Activated CD4-positive, alpha-beta T cell treated with anti-CD3 and anti-CD28 coated beads, Interleukin-2, amount 50 U/mL, for 24 hours (primary cell): ENCODE measurements around the gene MOGAT3.
A peak's percentile ranks its signal among the peaks of the same experiment; 100 is the strongest.
"Not testable (repeated sequence)": the region's sequence is repeated elsewhere in the genome, so short reads cannot be mapped to it uniquely, and the experiment has no call there.

ENCODE experiments used
- DNase-seq, 2 donors: peaks; one replicate each; pipeline ENCODE4 v3.0.0-alpha.2; 2020; ENCODE audit warnings: low read depth in 1 of 2, low spot score in 1 of 2

MOGAT3 gene

GRCh38 chr7:101203740-101204738, 3.2 kb upstream of the MOGAT3 start:
- not testable (repeated sequence) for DNase-seq

DNA sequence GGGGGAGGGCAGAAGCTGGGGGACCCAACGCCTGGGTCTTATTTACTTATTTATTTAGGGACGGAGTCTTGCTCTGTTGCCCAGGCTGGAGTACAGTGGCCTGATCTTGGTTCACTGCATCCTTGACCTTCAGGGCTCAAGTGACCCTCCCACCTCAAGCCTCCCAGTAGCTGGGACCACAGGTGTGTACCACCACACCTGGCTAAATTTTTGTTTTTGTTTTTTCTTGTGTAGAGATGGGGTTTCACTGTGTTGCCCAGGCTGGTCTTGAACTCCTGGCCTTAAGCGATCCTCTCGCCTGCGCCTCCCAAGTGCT, 1.7 kb upstream of the MOGAT3 start:
- DNase-seq, result no peak

DNA sequence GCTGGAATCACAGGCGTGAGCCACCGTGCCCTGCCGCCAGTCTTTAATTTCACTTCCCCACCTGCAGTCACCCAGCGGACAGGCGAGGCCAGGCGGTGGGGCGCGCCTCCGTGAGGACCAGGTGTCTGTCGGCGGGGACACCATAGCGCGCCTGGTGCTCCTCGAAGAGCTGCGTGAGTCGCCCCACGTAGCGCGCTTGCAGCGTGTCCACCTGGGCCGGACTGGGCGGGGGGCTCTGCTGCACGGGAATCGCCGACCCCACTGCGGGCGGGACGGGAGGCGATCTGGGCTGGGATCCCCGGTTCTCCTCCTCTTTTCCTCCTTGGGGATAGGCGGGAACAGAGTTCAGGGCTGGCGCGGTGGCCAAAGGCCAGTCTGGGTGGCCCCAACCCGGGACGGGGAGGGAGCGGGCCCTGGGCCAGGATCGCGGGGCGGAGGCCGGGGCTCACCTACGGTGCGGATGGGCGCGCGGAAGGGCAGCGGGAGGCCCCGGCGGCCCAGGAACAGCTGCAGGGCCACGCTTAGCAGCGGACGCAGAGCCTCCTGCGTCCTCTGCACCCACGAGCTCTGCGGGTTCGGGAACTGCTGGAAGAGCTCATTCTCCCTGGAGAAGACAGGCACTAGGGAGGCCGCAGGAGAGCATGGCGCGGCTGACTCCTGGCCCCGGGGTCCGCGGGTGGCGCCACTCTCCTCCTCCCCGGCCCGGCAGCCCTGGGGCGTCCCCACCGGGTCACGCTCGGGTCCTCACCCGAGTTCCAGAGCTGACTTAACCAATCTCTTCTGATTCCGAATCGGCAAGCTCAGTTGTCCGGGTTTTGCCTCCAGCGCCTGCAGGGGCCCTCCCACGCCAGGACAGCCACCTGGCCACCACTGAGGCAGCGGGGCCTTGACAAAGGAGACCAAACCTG, 1.1 kb upstream of the MOGAT3 start:
- DNase-seq, result no peak

GRCh38 chr7:101200504-101200861, 353 bp downstream of the MOGAT3 start:
- no peak for DNase-seq

- DNase-seq, result not testable (repeated sequence)
These were observed 1.3 kb downstream of the MOGAT3 start for GRCh38 chr7:101199522-101199921.

DNA sequence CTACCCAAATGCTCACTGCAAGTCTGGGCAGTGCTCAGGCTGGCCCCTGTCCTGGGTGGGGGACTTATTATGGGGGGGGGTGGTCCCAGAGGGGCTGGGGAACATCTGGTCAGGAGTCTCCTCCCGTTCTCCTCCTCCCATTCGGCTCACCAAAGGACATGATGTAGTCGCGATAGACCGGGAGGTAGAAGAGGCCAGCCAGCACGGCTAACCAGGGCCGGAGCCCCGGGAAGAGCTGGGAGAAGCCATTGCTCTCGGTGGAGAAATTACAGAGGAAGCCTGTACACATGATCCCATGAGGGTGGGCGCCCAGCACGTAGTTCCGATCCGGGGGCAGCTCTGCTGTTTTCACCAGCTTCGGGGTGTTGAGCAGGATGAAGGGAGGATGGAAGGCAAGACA, 2.4 kb downstream of the MOGAT3 start:
- no peak for DNase-seq

DNA sequence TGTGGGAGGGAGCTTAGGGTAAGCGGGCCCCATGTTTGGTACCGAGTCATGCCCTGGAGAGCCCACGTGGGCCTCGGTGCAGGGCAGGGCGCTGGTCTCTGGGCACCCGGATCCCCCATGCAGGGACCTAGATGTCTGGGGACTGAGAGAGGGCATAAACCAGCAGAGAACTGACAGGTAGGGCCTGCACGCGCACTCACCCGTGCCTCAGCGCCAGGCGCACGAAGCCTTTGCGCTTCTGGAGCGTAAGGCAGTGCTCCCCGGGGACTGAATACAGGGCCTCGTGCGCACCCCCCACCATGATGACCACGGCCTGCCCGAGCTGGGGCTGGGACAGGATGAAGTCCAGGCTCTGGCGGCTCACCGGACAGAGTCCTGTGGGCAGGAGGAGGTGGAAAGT, 2.8 kb downstream of the MOGAT3 start:
- no peak for DNase-seq

GRCh38 chr7:101195884-101196283, 5.0 kb downstream of the MOGAT3 start:
- DNase-seq, result no peak

GRCh38 chr7:101189109-101189508, 11.7 kb downstream of the MOGAT3 start:
- DNase-seq, result no peak

DNA sequence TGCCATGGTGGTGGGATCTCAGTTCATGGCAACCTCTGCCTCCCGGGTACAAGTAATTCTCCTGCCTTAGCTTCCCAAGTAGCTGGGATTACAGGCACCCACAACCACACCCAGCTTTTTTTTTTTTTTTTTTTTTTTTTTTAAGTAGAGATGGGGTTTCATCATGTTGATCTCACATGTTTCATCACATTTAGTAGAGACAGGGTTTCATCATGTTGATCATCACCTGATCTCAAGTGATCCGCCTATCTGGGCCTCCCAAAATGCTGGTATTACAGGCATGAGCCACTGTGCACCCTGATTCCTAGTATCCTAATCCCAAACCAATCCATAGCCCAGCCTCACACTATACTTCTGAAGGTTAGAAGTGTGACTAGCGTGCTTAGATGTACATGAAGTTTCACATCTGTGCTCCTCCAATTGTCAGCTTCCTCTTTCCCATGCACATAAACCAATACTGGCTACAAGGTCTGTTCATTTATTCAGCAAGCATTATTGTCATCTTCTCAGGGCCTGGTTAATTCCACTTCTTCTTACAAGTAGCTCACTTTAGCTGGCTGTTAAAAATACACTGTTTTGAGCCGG, 13.9 kb downstream of the MOGAT3 start:
- DNase-seq, result no peak

DNA sequence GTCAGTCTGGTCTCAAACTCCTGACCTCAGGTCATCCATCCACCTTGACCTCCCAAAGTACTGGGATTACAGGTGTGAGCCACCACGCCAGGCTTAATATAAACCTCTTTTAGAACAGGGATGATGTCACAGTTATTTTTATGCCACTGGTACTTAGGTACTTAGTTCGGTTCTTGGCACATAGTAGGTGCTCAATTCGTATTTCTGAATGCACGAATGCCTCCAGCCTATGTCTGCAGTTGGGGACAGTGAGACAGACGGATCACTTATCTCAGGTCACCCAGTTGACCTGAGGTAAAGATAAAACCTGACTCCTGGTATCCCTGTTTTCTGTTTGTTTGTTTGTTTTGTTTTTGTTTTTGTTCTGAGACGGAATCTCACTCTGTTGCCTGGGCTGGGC, 14.6 kb downstream of the MOGAT3 start:
- no peak for DNase-seq

DNA sequence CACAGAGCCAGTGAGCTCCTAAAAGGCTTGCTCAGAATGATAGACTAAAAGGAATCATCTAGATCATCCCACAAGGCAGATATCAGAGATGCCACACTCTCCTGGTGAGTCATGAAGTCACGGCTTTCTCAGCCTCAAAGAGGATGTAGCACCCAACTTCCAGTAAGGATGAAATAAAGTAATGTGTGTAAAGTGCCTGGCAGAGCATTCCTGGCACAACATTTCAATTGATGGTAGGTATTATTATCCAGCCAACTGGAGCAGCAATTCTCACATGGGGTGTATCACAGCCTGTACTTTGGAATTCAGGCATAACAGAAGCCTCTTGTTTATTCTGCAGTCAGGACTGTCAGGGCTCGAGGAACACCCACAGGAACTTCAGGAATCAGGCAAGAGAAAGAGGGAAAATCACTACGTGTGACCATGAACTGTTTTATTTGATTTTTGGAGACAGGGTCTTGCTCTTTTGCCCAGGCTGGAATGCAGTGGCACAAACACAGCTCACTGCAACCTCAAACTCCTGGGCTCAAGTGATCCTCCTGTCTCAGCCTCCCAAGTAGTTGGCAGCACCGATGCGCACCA, 15.5 kb downstream of the MOGAT3 start:
- no peak for DNase-seq

GRCh38 chr7:101180130-101180755, 20.6 kb downstream of the MOGAT3 start, which contains the start of gene NAT16:
NAT16 (minus strand) TSS chr7:101180293; CDS start chr7:101174807, 5,486 bp downstream.
- DNase-seq, result no peak

DNA sequence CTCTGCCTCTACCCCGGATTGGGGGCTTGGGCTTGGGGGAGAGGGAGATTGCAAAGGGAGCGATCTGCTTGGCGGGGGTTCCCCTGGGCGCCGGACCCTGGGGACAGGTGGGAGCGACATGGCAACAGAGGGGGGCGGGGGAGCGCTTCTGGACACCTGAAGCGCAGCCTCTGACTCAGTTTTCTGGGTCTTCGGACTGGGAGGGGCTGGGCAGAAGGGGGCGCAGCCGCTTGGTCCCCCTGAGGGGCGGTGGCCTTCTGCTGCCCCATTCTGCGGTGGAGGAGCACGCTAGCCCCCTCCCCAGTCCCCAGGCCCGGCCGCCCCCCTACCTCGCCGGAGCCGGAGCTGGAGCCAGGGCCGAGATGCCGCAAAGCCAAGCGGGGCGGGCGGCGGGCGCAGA, 21.1 kb downstream of the MOGAT3 start:
- no peak for DNase-seq

GRCh38 chr7:101179117-101179516, 21.7 kb downstream of the MOGAT3 start:
- DNase-seq, result no peak

DNA sequence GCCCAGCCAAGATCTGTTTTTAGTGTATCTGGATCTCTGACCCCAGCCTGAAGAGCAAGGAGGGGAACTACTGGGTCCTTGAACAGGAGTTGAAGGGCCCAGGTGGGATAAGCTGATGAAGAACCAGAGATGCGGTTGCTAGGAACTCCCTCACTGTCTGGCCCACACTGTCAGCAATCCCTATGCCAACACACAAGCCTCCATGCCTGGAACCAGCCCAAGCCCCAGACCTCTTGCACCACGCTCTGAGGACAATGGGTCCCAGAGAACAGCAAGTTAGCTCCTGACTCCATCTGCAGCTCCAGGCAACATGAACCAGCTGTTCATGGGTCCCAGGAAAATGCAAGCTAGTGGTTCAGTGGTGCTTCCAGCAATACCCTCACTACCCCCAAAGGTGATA, 23.2 kb downstream of the MOGAT3 start:
- no peak for DNase-seq

DNA sequence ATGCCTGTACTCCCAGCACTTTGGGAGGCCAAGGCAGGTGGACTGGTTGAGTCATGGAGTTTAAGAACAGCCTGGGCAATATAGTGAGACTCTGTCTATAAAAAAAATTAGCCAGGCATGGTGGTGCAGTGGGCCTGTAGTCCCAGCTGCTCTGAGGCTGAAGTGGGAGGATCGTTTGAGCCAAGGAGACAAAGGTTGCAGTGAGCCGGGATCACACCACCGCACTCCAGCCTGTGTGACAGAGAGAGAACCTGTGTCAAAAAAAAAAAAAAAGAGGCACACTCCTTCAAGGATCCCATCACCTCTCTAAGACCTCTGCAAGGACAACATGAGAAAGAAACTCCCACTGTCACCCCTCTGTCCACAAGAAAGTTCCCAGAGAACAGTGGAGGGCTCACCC, 25.2 kb downstream of the MOGAT3 start:
- DNase-seq, result no peak

GRCh38 chr7:101174322-101174854, 26.4 kb downstream of the MOGAT3 start:
- DNase-seq, result no peak

- peak in 1 of 2 donors; percentile 42 for DNase-seq
These were observed 27.0 kb downstream of the MOGAT3 start for GRCh38 chr7:101173752-101174244.
